Astrocyte (in vitro differentiated cells and primary cell): ENCODE results near the gene TNIK. TPM values are rescaled to one million over a fixed set of nuclear protein-coding genes. Genes with fewer than 3 reads are reported as not detected.

Experiments used
- DNase-seq: peaks from one replicate; pipeline ENCODE4 v3.0.0-alpha.2; 2010; ENCODE audit warnings: low read depth
- FAIRE-seq: peaks from 2 replicates; lab custom pipeline; 2011; peaks lifted over from hg19 to GRCh38; lab: Jason Lieb, UNC
- H2AFZ ChIP-seq: 2 replicates; pipeline ENCODE4 v1.6.0; 2012; ENCODE audit warnings: low read depth, low read length, inconsistent platforms
- H3K27ac ChIP-seq: 2 replicates; pipeline ENCODE4 v1.5.1; 2011; ENCODE audit warnings: low read depth, low read length, inconsistent platforms
- H3K27me3 ChIP-seq: 2 replicates; pipeline ENCODE4 v1.6.0; 2011; ENCODE audit warnings: low read length, inconsistent platforms; ENCODE audit not compliant: insufficient read depth
- H3K36me3 ChIP-seq: 2 replicates; pipeline ENCODE4 v1.5.1; 2011; ENCODE audit warnings: low read length, inconsistent platforms; ENCODE audit not compliant: insufficient read depth
- H3K4me1 ChIP-seq: 2 replicates; pipeline ENCODE4 v1.5.1; 2011; ENCODE audit warnings: low read length, inconsistent platforms; ENCODE audit not compliant: insufficient read depth
- H3K4me2 ChIP-seq: 2 replicates; pipeline ENCODE4 v1.6.0; 2012; ENCODE audit warnings: low read length, inconsistent platforms
- H3K4me3 ChIP-seq: 2 replicates; pipeline ENCODE4 v1.5.1; 2011; ENCODE audit warnings: low read depth, mild to moderate bottlenecking, low read length, inconsistent platforms; ENCODE audit not compliant: insufficient read depth
- H3K79me2 ChIP-seq: 2 replicates; pipeline ENCODE4 v1.6.0; 2012; ENCODE audit warnings: mild to moderate bottlenecking, low read length, inconsistent platforms; ENCODE audit not compliant: insufficient read depth
- H3K9ac ChIP-seq: 2 replicates; pipeline ENCODE4 v1.6.0; 2012; ENCODE audit warnings: mild to moderate bottlenecking, low read length, inconsistent platforms
- H3K9me3 ChIP-seq: 2 replicates; pipeline ENCODE4 v1.5.1; 2012; ENCODE audit warnings: low read depth, mild to moderate bottlenecking, low read length, inconsistent platforms; ENCODE audit not compliant: insufficient read depth
- H4K20me1 ChIP-seq: 2 replicates; pipeline ENCODE4 v1.6.0; 2012; ENCODE audit warnings: low read length, inconsistent platforms; ENCODE audit not compliant: insufficient read depth
- H3K27ac Mint-ChIP-seq: one replicate; pipeline ENCODE4 v1.8.0; 2021; ENCODE audit warnings: mild to moderate bottlenecking, mixed read lengths; ENCODE audit not compliant: unreplicated experiment
- H3K27me3 Mint-ChIP-seq: one replicate; pipeline ENCODE4 v1.8.0; 2021; ENCODE audit warnings: low read depth, mixed read lengths; ENCODE audit not compliant: unreplicated experiment
- H3K36me3 Mint-ChIP-seq: one replicate; pipeline ENCODE4 v1.8.0; 2021; ENCODE audit warnings: low read depth, mixed read lengths; ENCODE audit not compliant: unreplicated experiment
- H3K4me1 Mint-ChIP-seq: one replicate; pipeline ENCODE4 v1.8.0; 2021; ENCODE audit warnings: low read depth, mixed read lengths; ENCODE audit not compliant: unreplicated experiment
- H3K4me3 Mint-ChIP-seq: one replicate; pipeline ENCODE4 v1.8.0; 2021; ENCODE audit warnings: mild to moderate bottlenecking, moderate library complexity, mixed read lengths; ENCODE audit not compliant: unreplicated experiment
- H3K9me3 Mint-ChIP-seq: one replicate; pipeline ENCODE4 v1.8.0; 2021; ENCODE audit warnings: mild to moderate bottlenecking, mixed read lengths; ENCODE audit not compliant: unreplicated experiment
- CTCF ChIP-seq: IDR thresholded peaks from 2 replicates; pipeline ENCODE4 v1.5.1; 2011; ENCODE audit warnings: low read depth, mild to moderate bottlenecking, inconsistent platforms, low read length, moderate library complexity; ENCODE audit not compliant: insufficient read depth
- EZH2 ChIP-seq: IDR thresholded peaks from 2 replicates; pipeline ENCODE4 v1.6.1; 2012; ENCODE audit warnings: mild to moderate bottlenecking, low read length, inconsistent platforms; ENCODE audit not compliant: insufficient read depth
- total RNA-seq: library from RNA; stranded (reverse); gene quantifications from 2 replicates; pipeline ENCODE4 v1.2.1, GENCODE V29; 2021

The TNIK gene
- total RNA-seq, 1 donor from 2014 or later, result 70.0 TPM

GRCh38 chr3:171190668-171191067, 269.5 kb downstream of the TNIK start:
- FAIRE-seq, result no peak
- no peaks in the 10 kb centered on the region for H3K79me2 ChIP-seq
- H3K4me3 ChIP-seq, result no peak overlapping the region
- peaks cover 59% of the 10 kb centered on the region for H3K4me1 Mint-ChIP-seq
- H3K9me3 Mint-ChIP-seq, result no peaks in the 10 kb centered on the region
- peak; percentile 67 for DNase-seq
- no peak overlapping the region for H3K4me3 Mint-ChIP-seq
- H3K36me3 Mint-ChIP-seq, result peaks cover 11% of the 10 kb centered on the region
- H3K9me3 ChIP-seq, result no peaks in the 10 kb centered on the region
- H3K27ac ChIP-seq, result no peak overlapping the region
- no peak overlapping the region for H3K27ac Mint-ChIP-seq
- no peak overlapping the region for H2AFZ ChIP-seq
- no peak for TF ChIP-seq CTCF
- no peak for TF ChIP-seq EZH2
- H3K27me3 Mint-ChIP-seq, result no peaks in the 10 kb centered on the region
- no peaks in the 10 kb centered on the region for H3K27me3 ChIP-seq
- H3K9ac ChIP-seq, result no peak overlapping the region
- H3K4me1 ChIP-seq, result peaks cover 27% of the 10 kb centered on the region
- H4K20me1 ChIP-seq, result no peaks in the 10 kb centered on the region
- no peaks in the 10 kb centered on the region for H3K36me3 ChIP-seq
- peak overlapping the region; percentile 13 for H3K4me2 ChIP-seq

- Histone ChIP-seq H3K79me2 (no peaks in the 10 kb centered on the region), H3K9ac (no peak overlapping the region), H3K27me3 (no peaks in the 10 kb centered on the region), H3K27ac (no peak overlapping the region), H3K4me2 (no peak overlapping the region), H3K9me3 (no peaks in the 10 kb centered on the region), H3K4me3 (no peak overlapping the region), H2AFZ (no peak overlapping the region), H4K20me1 (no peaks in the 10 kb centered on the region), H3K36me3 (no peaks in the 10 kb centered on the region), H3K4me1 (peaks cover 27% of the 10 kb centered on the region)
- no peak overlapping the region for H3K27ac Mint-ChIP-seq
- H3K4me1 Mint-ChIP-seq, result peaks cover 67% of the 10 kb centered on the region
- TF ChIP-seq EZH2, result no peak
- TF ChIP-seq CTCF, result no peak
- no peak overlapping the region for H3K4me3 Mint-ChIP-seq
- H3K27me3 Mint-ChIP-seq, result no peaks in the 10 kb centered on the region
- FAIRE-seq, result no peak
- H3K9me3 Mint-ChIP-seq, result no peaks in the 10 kb centered on the region
- DNase-seq, result no peak
- peaks cover 11% of the 10 kb centered on the region for H3K36me3 Mint-ChIP-seq
Measured at GRCh38 chr3:171189394-171190080, 270.7 kb downstream of the TNIK start.

- no peaks in the 10 kb centered on the region for H3K36me3 ChIP-seq
- Mint-ChIP-seq H3K4me1 (peaks cover 53% of the 10 kb centered on the region), H3K9me3 (no peaks in the 10 kb centered on the region), H3K4me3 (no peak overlapping the region), H3K36me3 (peaks cover 5% of the 10 kb centered on the region), H3K27me3 (no peaks in the 10 kb centered on the region), H3K27ac (no peak overlapping the region)
- peaks cover 15% of the 10 kb centered on the region for H3K4me1 ChIP-seq
- H3K27me3 ChIP-seq, result no peaks in the 10 kb centered on the region
- no peak overlapping the region for H3K4me3 ChIP-seq
- no peak overlapping the region for H3K4me2 ChIP-seq
- H3K79me2 ChIP-seq, result no peaks in the 10 kb centered on the region
- no peak overlapping the region for H3K27ac ChIP-seq
- TF ChIP-seq EZH2 (no peak), CTCF (peak; percentile 66)
- H4K20me1 ChIP-seq, result no peaks in the 10 kb centered on the region
- no peak overlapping the region for H2AFZ ChIP-seq
- DNase-seq (no peak), FAIRE-seq (peak; percentile 26)
- no peaks in the 10 kb centered on the region for H3K9me3 ChIP-seq
- H3K9ac ChIP-seq, result no peak overlapping the region
Measured at GRCh38 chr3:171187706-171188290, 272.4 kb downstream of the TNIK start.
